Hindlimb muscle (tissue), 1 donor: ENCODE data around the gene DDIT4. TPM values are rescaled to one million over a fixed set of nuclear protein-coding genes. Genes with fewer than 3 reads are reported as not detected.
"Not testable (repeated sequence)": the region's sequence is repeated elsewhere in the genome, so short reads cannot be mapped to it uniquely, and the experiment has no call there.

Experiments
- DNase-seq: peaks from one replicate; pipeline ENCODE4 v3.0.0-alpha.2; 2013
- polyA plus RNA-seq: library from polyadenylated mRNA; unstranded; fragments of 120-200 nt; gene quantifications from one replicate; pipeline ENCODE4 v1.2.1, GENCODE V29; 2013; ENCODE audit not compliant: insufficient read length

Gene DDIT4, protein sequence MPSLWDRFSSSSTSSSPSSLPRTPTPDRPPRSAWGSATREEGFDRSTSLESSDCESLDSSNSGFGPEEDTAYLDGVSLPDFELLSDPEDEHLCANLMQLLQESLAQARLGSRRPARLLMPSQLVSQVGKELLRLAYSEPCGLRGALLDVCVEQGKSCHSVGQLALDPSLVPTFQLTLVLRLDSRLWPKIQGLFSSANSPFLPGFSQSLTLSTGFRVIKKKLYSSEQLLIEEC
- polyA plus RNA-seq = 63.5 TPM

DNA sequence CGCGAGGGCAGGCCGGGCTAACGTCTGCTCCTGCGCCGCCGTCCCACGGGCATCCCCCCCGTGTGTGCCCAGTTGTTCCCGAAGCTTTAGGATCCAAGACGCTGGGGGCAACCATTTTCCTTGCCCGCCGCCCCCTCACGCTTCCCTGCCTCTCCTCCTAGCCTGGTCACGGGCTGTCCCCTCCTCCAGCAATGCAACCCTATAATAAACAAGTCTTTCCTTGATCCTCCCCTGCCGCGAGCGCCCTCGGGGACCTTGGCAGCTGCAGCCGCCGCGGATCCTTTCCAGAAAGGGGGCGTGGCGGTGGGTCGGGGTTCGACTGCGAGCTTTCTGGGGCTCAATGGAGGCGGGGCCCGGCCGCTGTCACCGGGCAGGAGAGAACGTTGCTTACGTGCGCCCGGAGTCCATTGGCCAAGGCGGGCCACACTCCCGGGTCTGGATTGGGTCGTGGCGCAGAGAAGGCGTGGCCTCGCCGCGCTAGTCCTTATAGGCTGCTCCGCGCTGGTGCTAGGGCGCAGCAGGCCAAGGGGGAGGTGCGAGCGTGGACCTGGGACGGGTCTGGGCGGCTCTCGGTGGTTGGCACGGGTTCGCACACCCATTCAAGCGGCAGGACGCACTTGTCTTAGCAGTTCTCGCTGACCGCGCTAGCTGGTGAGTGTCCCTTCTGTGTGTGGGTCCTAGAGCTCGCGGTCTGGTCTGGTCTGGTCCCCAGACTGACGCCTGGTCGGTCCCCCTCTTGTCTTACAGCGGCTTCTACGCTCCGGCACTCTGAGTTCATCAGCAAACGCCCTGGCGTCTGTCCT, at the start of gene DDIT4:
Gene DDIT4 (plus strand): TSS at position 515 of the 803 bp plus-strand sequence. CDS start 293 bp downstream, outside the sequence.
- DNase-seq = peak; percentile 100

DNA sequence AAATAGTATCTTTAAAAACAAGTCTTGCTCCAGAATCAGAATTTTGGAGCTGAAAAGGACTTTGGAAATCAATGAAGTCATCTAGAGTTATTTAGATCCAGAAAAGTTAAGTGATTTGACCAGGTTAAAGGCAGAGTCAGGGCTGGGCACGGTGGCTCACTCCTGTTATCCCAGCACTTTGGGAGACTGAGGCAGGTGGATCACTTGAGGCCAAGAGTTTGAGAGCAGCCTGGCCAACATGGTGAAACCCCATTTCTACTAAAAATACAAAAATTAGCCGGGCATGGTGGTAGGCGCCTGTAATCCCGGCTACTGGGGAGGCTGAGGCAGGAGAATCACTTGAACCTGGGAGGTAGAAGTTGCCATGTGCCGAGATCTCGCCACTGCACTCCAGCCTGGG, 49.5 kb upstream of the DDIT4 start:
- not testable (repeated sequence) for DNase-seq

DNA sequence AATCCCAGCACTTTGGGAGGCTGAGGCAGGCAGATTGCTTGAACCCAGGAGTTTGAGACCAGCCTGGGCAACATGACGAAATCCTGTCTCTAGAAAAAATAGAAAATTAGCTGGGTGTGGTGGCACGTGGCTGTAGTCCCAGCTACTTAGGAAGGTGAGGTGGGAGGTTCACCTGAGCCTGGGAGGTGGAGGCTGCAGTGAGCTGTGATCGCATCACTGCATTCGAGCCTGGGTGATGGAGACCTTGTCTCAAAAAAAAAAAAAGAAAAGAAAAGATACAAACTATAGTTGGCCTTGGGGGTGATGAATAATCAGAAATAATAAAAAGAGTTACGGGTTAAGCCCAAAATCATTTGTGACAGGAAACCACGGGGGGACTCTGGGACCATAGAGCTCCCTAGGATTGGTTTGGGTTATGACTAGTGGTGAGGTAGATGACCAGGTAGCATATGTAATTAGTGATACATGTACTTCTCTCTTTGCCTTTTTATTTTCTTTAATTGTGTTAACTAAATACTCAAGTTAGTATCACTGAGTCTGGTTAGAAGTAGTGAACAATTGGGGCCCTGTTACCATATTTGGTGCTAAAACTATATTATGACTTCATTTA, 47.2 kb upstream of the DDIT4 start:
- DNase-seq = no peak

DNA sequence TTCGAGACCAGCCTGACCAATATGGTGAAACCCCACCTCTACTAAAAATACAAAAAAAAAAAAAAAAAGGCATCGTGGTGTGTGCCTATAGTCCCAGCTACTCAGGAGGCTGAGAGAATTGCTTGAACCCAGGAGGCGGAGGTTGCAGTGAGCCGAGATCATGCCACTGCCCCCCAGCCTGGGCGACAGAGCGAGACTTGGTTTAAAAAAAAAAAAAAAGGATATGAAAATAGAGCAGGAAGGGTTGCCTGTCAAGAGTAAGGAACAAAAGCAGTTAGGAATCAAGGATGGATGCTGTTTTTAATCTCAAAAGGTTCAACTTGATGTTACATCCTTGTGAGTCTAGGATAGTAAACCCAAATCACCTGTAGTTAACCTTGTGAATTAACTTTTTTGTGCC, 45.9 kb upstream of the DDIT4 start:
- no peak for DNase-seq

DNA sequence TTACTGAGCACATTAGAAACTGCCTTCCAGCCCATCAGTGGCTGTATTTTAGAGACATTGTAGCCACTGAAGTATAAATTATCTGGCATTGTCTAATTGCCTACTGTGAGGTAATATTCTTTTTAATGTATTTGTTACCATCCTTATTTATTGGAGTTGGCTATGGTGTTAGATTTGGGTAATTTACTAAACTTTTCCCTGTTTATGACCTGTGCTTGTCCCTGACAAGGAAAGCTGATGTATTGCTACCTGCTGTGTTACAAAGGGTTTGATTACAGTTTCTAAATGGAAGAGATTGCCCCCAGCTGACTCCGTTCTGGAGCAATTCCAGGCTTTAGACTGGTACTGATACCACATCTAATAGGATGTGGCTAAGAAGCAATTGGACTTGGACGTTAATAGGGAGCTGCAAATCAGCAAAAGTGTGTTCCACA, 45.4 kb upstream of the DDIT4 start:
- DNase-seq = no peak

DNA sequence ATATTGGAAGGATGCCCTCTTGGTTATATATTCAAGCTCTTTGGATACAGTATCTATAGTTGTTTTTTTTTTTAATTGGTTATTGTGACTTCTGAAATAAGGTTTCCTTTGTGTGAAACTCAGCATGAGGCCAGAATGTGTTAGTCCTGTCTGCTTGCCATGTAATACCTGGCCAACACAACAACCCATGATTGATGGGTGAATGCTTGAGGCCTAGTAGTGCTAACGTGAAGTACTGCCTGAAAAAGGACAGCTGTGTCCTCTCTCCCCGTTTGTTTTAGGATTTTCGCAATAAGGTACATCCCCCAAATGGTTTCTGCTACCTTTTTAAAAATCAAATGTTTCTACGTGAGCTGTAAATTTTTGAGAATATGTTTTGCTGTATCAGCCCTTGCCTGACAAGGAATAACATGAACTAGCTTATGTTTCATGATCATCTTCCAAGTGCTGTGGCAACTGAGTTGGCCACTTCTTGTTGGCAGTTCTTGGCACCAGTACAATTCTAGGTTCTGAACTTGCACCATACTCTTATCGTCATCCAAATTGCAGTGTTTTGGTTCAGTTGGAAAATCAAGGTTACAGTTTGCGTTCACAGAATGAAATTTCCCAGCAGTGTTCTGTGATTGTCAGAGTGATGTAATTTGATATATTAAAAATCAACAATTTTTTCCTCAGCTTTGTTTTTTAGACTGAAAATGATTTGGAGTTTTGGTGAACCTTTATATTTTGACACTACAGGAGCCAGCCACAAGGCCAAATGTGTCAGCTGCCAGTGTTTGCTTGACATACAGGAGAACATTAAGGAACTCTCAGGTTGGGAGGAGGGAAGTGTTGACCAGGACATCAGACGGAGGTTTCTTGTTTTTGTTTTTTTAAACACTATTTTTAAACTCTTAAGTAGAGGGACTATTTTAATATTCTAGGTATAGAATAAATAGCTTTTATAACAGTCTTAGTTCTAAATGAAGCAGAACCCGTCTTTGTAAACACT, 44.2 kb upstream of the DDIT4 start:
- no peak for DNase-seq

DNA sequence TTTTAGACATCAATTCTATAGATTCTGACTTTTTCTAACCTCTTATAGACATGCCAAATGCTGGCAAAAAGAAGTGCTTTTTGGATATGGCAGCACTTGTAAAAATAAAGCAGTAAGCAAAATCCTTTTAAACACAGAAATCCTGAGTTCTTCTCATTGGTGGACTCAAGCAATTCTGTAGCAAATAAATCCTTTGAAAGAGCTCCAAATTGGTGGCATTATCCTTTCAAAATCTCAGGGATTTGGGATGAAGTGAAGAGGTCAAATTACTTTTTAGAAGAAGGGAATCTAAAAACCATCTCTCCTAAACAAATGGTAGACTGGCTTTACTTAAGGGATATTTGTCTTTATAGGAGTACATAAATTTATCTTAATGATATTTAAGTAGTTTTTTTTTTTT, 40.1 kb upstream of the DDIT4 start:
- DNase-seq = no peak

DNA sequence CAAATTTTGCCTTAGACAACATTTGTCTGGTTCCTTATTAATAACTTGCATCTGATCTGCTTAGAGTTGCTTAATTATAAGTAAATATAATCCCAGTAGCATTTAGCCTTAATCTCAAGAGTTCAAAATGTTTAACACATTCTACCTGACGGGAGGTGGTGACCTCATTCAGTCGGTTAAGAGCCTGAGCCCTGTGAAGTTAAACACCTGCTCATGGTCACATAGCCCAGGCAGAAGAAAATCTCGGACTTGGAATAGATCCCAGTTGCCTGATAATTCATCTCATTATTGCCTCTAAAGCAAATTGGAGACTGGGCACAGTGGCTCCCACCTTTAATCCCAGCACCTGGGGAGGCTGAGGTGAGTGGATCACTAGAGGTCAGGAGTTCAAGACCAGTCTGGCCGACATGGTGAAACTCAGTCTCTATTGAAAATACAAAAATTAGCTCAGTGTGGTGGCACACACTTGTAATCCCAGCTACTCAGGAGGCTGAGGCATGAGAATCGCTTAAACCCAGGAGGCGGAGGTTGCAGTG, 39.1 kb upstream of the DDIT4 start:
- no peak for DNase-seq

DNA sequence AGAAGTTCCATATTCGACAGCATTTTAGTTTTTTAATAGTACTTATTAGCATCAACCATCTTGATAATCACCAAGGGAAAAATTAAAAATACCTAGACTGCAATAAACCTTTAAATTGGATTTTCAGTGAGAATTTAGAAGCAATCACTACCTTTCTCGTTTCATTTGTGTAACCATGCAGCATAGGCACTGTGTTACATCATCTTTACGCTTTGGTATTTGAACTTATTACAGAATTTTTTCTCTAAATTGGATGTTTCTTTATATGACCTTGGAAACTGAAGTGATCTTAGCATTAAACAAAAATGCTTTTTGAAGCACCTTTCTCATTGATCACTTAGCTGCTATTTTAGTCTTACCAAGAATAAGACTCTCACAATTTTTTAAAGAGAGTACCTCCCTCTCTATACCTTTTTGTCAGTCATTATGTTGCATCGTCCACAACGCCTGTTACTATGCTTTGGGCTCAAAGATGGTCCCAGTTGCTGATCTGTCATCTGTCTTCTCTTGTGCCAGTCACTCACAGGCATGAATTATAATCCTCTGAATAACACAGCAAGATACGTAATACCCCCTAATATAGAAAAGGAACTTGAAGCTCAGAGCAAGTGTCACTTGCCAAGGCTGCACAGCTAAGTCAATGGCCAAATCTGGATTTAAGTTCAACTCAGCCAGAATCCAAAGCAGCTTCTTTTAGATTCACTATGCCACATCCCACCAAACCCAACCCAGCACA, 38.0 kb upstream of the DDIT4 start:
- no peak for DNase-seq

DNA sequence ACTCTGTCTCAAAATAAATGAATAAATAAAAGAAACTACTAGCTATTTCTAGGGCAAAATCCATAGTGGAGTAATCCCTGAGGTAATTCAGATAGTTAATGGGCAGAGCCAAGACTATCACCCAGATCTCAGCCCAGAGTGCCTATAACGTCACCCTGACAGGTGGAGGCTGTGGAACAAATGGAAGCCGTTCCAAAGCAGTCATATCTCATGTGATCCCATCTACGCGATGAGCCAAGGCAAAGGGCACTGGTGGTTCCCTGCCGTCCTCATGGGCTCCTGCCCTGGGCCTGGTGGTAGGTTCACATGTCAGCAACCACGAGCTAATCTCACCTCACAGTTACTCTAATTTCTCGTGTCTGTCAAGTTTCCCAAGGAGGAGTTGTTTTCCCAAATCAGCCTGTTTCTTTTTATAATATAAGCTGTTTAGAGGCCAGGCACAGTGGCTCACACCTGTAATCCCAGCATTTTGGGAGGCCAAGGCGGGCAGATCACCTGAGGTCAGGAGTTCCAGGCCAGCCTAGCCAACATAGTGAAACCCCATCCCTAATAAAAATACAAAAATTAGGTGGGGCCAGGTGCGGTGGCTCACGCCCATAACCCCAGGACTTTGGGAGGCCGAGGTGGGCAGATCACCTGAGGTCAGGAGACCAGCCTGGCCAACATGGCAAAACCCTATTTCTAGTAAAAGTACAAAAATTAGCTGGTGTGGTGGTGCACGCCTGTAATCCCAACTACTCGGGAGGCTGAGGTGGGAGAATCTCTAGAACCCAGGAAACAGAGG, 35.1 kb upstream of the DDIT4 start:
- DNase-seq = no peak

DNA sequence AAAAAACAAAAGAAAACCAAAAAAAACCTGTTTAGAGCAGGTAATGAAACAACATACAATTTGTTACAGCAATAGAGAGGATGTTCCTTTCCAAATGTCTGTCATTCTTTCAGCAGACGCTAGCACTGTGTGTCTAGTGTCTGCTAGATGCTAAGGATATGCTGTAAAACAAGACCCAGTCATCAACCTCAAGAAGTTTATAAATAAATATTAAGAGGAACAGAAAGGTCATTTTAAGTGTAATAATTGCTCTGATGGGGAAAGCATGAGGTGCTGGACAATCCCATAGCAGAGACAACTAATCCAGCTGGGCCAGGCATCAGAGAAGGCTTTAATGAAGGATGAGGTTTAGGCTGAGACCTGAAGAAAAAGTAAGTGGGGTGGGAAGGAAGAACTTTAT, 34.3 kb upstream of the DDIT4 start:
- no peak for DNase-seq

DNA sequence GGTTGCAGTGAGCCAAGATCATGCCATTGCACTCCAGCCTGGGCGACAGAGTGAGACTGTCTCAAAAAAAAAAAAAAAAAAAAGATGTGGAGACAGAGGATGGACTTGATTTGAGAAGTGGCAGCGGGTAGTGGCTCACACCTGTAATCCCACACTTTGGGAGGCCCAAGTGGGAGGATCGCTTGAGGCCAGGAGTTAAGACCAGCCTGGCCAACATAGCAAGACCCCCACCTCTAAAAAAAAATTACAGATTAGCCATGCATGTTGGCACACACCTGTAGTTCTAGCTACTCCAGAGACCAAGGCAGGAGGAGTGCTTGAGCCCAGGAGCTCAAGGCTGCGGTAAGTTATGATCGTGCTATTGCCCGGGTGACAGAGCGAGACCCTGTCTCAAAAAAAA, 33.4 kb upstream of the DDIT4 start:
- no peak for DNase-seq

DNA sequence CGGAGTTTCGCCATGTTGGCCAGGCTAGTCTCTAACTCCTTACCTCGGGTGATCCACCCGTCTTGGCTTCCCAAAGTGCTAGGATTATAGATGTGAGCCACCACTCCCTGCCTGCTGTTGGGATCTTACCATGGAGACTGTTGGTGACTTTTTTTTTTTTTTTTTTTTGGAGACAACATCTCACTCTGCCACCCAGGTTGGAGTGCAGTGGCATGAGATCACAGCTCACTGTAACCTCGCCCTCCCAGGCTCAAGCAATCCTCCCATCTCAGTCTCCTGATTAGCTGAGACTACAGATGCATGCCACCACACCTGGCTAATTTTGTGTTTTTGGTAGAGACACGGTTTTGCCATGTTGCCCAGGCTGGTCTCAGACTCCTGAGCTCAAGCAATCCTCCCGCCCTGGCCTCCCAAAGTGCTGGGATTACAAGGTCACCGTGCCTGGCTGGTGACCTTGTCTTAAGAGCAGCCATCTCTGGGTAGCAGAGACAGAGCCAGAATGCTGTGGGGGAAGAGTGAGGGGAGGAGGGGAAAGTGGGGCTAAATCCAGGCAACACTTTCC, 32.0 kb upstream of the DDIT4 start:
- DNase-seq = no peak

DNA sequence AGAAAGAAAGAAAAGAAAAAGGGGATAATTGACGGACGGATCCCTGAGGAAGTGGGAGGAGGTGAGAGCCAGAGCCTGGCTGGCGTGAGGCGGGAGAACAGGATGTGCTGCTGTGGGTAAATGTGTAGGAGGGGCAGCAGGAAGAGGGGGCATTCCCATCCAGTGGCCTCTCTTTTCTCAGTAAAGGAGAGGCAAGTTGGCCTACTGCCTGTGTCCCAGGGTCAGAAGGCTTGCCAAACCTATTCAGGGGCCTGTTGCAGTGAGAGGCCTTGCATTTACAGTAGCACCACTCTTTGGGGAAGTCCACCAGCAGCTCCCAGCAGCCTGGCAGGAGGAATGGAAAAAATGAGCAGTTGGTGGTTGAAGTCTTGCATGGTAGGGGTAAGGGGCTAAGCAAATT, 31.0 kb upstream of the DDIT4 start:
- peak; percentile 69 for DNase-seq

DNA sequence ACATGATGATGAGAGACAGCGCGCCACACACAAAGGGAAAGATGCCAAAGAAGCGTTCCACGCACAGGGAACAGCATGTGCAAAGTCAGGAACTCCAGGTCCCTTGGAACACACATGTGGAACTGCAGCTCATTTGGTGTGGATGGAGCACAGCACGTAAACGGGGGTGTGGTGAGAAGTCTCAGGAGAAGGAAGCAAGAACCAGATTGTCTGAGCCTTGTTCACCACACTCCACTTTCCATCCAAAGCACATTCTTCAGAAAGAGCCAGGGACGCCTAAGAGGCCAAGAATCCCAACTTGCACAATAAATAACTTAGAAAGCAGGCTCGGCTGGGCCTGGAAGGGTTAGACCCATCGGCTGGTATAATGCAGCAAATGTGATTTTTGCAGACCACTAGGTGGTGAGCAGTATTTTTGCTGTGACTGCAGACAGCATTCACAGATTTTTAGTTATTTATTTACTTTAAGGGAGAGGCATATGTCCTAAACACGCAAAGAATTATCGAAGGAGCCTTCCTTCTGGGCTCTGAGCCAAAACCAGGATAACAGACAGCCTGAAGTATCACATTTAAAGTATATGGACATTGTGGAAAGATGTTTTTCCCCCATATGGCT, 29.8 kb upstream of the DDIT4 start:
- DNase-seq = peak; percentile 65

DNA sequence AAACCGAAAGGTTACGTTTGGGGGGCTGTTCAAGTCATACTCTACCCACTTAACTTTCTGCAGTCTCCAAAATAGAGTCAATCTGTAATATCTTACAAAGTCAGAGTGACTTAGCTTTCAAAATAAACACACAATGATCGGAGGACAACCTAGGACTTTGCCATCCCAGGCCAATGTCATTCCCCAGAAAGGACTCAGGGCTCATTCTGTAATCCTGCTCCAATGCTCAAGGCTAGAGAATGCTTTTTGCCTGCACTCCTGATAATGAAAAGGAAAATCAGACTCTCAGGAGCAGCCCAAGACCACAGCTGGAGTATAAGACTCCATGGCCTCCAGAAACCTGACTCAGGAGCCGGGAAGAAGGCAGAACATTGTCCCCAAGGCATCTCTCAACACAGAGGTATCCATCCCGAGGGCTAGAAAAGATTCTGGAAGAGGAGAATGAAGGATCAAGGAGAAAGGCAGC, 29.1 kb upstream of the DDIT4 start:
- no peak for DNase-seq

DNA sequence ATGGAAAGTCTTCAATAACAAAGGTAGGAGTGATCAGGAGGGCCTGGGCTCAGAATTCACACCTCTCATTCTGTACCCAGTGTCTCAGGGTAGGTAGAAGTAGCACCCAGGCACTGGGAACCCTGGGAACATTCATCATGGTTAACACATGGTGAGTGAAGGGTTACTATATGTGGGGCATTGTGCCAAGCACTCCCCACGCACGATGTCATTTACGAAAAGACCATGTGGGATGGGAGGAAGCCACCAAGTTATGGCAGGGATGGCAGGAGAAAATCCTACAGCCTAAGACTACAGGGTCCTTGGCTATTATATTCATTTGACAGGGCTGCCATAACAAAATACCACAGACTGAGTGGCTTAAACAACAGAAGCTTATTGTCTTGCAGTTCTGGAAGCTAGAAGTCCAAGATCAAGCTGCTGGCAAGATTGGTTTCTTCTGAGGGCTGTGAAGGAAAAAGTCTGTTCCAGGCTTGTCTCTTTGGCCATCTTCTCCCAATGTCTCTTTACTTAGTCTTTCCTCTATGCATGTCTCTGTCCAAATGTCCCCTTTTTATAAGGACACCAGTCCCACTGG, 27.7 kb upstream of the DDIT4 start:
- no peak for DNase-seq

DNA sequence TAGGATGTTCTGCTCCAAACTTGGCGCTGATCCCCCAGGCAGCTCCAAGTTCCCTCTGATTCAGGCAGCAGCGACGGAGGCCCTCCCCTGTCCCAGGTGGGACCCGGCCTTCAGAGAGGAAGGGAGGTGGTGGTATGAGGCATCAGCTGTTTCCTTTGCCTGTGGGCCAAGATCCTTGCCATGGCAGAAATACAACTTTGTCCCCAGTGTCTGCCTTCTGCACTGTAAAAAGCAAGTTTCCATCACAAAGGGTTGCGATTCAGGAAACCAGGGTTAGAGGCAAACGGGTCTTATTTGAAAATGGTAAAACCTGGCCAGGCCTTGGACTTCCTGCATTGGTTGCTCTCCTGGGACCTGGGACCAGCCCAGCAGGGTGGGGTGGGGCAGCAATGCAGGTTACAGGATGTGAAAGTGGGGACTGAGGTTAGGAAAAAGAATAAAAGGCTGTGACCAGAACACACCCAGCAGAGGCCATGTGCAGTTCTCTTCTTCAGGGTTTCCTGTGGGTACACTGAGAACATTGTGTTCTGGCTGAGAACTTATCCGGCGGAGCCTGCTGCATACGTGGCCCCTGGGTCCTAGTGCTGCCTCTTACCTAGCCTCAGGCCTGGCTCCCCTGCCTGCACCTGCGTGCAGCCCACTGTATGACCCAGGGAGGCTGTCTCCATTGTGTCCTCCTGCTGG, 25.1 kb upstream of the DDIT4 start:
- peak; percentile 90 for DNase-seq
